Liver (tissue), 1 donor: ENCODE results near the gene RAD51C.

Experiments used
- MAX ChIP-seq: IDR thresholded peaks from 2 replicates; pipeline ENCODE4 v1.6.1; 2016; ENCODE audit warnings: antibody characterized with exemption
- ZBTB33 ChIP-seq: IDR thresholded peaks from 2 replicates; pipeline ENCODE4 v1.6.1; 2016; ENCODE audit warnings: antibody characterized with exemption

- TF ChIP-seq ZBTB33: peak; percentile 28
- no peak for TF ChIP-seq MAX
Observed at GRCh38 chr17:58741121-58741625, 48.8 kb downstream of the RAD51C start.
